ENCODE measurements around the gene ADGRL3.

DNA sequence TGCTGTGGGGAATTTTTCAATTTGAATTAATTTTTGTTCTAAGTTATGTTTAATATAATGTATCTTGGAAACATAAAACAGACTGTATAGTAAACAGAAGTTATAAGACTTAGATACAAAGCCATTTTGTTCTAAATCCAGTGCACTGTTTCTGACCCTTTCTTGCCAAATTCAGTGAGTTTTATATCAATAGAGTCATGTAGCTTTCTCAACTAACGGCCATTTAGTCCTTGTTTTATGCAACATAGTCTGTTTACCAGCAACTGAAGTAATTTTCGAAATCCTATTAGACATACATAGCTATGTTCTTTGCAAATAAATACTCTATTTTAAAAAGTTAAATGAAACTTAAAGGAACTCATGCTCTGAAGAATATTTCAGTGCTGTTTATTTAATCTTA lies 242.8 kb downstream of the ADGRL3 start:
- TF ChIP-seq POLR2A (IDR thresholded peaks at IDR 0.05) (no peak), EP300 (IDR thresholded peaks at IDR 0.05) (no peak)
- TF ChIP-seq, protein P1, sequence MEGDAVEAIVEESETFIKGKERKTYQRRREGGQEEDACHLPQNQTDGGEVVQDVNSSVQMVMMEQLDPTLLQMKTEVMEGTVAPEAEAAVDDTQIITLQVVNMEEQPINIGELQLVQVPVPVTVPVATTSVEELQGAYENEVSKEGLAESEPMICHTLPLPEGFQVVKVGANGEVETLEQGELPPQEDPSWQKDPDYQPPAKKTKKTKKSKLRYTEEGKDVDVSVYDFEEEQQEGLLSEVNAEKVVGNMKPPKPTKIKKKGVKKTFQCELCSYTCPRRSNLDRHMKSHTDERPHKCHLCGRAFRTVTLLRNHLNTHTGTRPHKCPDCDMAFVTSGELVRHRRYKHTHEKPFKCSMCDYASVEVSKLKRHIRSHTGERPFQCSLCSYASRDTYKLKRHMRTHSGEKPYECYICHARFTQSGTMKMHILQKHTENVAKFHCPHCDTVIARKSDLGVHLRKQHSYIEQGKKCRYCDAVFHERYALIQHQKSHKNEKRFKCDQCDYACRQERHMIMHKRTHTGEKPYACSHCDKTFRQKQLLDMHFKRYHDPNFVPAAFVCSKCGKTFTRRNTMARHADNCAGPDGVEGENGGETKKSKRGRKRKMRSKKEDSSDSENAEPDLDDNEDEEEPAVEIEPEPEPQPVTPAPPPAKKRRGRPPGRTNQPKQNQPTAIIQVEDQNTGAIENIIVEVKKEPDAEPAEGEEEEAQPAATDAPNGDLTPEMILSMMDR (IDR thresholded peaks at IDR 0.05), result no peak
